GM21381 (cell line): ENCODE measurements around the gene DCDC2C.

Source experiments
- ATAC-seq: cut with Tn5 transposase; IDR thresholded peaks from one replicate; pipeline ENCODE4 v1.9.1; 2021; ENCODE audit warnings: mild to moderate bottlenecking, moderate library complexity; ENCODE audit not compliant: unreplicated experiment

Gene DCDC2C

DNA sequence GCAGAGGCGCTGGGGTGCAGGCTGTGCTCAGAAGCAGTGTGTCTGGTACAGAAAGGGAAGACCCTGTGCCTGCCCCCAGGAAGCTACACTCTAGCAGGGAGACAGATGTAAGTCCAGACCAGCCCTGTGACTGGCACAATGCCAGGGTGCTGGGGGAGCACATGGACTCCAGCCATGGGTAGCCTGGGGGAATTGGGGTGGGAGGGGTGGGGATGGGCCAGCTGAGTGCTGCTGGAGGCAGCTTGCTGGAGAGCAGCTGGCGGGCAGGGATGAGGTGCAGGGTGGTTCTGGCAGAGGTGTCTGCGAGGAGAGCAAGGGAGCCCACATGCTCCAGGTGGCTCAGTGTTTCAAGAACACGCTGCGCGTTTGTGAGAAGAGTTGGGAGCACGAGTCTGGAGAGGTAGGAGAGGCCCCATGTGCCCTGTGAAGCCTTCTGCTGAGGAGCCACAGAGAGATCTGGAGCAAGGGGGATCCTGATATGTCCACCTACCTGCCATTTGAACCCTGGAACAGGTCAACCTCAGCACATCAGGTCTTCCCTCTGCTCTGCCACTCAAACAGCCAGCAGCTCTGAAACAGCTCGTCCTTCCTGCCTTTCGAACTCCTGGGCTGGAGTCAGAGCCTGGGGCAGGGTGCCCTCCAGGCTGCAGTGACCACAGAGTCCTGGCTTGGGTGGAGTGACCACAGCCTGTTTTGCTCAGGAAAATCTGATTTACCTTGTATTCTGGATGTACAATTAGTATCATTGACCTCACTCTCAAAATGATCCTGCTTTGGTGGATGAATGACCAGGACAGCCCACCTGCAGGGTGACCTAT, 30.3 kb upstream of the DCDC2C start:
- ATAC-seq: no peak

DNA sequence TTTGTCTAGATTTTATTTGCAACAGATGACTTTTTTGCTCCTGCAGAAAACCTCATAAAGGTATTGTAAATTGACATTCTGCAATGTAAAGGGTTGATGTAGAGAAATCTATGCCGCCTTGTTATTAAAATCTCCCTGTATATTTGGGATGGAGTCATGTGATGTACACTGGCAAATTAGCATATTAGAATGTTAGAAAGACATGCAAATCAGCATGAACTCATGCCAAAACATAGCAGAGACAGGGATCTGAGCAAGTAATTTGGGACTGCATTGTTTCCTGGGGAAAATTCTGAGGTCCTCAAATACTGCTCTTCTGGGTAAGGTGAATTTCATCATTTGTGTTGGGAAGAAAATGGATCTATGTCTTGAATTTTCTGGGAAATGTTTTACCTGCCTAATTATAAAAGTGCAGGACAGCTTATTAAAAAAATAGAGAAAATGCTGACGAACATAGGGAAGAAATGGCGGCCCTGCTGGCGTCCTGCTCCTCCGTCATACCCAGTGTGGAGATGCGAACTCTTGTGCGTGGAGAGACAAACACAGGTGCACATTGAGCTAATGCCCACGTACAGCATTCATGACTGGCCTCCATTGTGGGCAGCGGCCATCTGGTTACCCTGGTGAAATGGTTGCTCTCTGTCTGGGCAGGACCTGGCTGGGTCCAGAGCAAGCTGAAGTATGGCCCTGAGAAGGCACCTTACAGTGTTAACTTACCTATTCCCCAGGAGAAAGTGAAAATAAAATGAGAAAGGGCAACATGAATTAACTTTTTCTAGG, 29.1 kb upstream of the DCDC2C start:
- no peak for ATAC-seq

DNA sequence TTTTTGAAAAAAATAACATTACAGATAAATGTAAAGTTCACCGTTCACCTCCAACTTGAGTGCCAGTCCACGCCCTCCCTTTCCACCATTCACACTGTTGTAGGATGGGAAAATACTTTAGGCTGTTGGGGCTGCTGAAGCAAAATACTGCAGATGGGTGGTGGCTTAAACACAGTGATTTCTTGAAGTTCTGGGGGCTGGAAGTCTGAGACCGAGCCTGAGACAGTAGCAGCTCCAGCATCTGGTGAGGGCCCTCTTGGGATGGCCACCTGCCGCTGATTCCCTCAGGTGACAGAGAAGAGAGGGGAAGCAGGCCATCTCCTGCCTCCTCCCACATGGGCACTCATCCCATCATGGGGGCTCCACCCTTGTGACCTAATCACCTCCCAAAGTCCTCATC, 27.7 kb upstream of the DCDC2C start:
- ATAC-seq: no peak

DNA sequence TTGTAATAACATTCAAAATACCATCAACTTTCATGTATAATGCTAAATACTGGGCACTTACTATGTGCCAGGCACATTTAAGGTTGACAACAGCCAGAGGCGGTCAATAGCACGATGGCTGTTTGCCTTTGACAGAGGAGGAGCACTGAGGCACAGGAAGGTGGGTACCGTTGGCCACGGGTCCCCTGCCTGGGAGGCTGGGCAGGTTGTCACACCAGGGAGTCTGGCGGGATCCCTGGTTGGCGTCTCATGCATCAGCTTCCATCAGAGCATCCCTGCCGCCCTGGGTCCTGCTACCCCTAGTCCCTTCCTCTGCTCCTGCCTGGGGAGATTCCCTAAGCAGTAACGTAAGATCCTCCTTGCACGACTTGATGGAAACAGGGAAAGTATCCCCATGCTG, 25.9 kb upstream of the DCDC2C start:
- no peak for ATAC-seq

DNA sequence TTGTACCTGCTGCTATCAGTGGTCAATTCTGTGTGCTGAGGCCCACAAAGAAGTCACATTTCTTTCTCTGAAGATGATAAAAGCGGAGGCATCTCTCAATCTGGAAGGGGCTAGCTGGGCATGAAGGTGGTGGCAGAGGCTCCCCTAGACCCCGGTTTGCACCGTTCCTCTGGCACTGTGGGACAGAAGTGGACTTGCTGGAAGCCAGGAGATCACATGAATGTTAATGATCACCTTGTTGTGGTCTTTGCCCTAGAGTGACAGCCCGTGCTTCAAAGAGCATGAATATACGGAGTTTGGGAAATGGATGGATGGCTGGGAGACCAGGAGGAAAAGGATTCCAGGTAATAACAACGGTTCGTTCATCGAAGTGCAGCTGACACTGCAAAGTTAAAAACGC, 25.2 kb upstream of the DCDC2C start:
- ATAC-seq: no peak

DNA sequence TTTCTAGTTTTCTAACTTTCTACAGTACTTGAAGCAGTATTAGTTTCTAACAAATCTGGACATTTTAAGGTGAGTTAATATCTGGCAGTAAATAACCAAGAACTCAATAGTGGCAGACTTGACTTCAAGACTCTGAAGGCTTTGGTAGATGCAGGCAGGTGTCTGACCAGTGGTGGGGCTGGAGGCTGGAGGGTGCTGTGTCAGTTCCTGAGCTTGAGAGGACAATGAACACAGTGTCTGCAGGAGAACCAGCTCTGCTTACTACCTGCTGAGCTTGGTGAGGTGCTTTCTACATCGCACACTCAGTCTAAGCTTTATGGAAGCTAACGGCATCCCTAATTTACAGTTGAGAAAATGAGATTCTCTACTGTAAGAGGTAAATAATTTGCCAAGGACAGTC, 24.2 kb upstream of the DCDC2C start:
- ATAC-seq: no peak

DNA sequence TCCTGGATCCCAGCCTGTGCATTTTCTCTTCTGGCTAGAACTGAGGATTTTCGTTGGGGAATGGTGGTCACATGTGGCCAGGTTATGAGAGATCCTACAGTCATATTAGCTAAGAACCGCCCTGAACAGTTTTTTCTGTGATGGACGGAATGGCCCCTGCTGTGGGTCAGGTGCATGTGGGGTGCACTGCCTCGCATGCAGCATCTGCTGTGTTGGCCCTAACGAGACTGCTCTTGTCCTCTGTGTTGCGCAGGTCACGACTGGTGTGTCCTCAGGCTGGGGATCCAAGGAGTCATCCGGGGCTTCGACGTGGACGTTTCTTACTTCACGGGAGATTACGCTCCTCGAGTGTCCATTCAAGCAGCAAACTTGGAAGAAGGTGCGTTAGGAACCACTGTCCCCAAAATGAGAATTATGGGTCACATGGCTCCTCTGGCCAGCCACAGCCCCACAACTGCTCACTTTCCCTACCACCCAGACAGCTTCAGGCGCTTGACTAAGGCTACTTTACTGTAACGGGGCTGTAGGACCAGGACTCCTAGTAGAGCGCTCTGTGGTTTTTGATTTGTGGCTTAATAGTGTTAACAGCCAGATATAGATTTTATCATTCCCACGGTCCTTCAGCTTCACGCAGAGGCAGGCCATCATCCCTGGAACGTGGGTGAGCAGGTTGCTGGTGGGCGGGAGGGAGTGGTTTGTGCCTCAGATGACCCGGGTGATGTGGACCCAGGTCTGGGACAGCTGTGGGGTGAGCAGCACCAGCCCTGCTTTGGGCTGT, 23.6 kb upstream of the DCDC2C start:
- no peak for ATAC-seq

DNA sequence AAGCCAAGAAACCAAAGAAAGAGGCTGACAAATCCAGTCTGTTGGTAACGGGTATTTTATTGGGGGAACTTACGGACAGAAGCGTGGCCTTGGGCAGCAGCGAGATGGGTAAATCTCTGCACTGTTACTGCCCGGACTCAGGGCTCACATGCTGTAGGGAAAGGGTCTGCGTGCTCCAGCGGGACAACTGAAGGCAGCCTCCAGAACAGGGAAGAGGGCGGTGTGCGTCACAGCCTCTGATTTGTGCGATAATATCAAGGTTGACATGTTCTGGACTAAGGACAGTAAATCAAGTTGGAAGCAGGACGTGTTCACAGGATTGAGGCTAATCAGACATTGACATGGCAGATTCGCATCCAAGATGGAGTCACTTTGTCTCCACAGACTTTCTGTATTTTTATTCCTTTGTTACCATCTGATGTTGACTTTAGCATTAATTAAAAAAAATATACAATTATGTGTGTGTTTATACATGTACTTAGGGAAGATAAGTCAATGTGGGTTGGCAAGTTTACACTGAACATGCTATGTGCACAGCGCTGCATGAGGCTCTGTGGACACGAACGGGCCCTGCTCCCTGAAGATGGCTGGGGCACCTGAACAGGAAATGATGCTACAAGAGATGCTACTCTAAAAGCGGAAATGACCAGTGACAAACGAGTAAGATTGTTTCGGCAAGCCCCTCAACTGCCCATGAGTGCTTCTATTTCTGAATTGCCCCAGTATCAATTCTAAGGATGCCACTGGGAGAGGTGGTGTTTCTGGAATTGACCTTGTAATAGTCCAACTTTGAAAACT, 22.6 kb upstream of the DCDC2C start:
- no peak for ATAC-seq

DNA sequence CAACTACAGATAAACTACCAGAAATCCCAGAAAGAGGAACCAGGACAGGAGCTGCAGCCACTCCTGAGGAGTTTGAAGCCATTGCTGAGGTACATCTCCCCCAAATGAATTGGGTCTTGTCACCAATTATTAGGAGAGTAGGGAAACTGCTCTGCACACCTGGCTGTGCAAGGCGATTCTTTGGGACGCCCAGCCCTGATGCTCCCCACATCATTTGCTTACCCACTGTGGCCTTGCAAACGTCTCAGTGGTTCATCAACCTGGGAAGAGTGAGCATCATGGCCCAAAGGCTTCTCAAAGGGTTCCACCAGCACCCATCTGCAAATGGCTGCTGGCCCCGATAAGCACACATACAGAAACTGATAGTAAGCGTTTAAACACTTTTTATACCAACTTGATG, 21.8 kb upstream of the DCDC2C start:
- ATAC-seq: no peak

DNA sequence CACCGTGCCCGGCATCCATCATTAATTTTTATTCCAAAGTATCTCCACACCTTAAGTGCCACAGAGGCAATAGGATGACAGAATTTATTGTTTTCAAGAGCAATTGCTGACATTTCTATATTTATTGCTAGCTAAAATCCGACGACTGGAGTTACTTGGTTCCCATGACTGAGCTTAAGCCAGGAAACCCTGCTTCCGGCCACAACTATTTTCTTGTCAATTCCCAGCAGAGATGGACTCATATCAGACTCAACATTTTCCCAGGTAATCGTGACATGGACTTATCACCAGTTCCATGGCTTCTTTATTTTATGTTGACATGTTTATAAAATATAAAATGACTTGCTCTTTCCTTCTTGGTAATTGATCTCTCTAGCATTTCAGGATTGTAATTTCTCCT, 20.6 kb upstream of the DCDC2C start:
- no peak for ATAC-seq

DNA sequence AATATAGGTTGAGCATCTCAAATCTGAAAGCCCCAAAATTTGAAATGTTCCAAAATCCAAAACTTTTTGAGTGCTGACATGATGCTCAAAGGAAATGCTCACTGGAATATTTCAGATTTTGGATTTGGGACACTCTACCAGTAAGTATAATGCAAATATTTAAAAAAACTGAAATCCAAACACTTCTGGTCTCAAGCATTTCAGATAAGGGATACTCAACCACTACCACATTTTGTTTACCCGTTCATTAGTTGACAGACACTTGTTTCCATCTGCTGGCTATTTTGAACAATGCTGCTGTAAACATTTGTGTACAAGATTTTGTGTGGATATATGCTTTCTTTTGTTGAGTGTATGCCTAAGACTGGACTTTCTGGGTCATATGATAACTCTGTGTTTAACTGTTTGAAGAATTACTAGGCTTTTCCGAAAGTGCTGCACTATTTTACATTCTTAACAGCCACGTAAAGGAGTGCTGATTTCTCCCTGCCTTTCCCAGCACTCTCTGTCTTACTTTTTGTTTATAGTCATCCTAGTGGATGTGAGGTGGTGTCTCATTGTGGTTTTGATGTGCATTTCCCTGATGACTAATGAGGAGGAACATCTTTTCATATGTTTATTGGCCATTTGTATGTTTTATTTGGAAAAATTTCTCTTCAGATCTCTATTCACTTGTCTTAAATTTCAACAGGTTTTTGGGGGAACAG, 19.5 kb upstream of the DCDC2C start:
- no peak for ATAC-seq

DNA sequence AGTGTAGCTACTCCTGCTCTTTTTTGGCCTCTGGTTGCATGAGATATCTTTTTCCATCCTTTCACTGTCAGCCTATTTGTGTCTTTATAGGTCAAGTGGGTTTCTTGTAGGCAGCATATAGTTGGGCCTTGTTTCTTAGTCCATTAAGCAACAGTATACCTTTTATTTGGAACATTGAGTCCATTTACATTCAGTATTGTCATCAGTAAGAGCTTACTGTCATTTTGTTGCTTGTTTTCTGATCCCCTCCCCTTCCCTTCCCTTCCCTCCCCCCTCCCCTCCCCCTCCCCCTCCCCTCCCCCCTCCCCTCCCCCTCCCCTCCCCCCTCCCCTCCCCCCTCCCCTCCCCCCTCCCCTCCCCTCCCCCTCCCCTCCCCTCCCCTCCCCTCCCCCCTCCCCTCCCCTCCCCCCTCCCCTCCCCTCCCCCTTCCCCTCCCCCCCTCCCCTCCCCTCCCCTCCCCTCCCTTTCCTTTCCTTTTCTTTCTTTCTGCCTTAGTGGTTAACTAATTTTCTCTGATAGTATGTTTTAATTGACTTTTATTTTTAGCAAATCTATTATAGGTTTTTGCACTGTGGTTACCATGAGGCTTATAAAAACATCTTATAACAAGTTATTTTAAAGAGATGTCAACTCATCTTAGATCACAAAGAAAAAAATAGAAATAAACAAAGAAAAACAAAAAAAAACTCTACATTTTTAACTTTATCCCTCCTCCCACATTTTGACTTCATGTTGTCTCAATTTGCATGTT, 13.2 kb upstream of the DCDC2C start:
- ATAC-seq: no peak

DNA sequence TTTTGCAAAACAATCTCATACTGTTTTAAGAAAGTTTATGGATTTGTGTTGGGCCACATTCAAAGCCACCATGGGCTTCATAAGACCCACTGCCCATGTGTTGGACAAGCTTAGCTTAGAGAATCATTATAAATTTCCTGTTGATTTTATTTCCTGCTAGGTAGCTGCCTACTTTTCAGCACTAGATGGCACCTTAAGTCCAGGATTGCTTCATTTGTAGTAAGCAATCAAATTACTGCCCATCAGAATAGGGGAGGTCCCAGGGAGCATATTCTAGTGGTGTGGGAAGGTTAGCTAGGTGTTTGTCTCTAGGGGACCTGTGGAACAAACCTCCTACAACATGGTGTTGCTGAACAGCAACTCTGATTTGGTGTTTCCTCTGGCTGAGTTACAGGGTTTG, 11.0 kb upstream of the DCDC2C start:
- no peak for ATAC-seq

DNA sequence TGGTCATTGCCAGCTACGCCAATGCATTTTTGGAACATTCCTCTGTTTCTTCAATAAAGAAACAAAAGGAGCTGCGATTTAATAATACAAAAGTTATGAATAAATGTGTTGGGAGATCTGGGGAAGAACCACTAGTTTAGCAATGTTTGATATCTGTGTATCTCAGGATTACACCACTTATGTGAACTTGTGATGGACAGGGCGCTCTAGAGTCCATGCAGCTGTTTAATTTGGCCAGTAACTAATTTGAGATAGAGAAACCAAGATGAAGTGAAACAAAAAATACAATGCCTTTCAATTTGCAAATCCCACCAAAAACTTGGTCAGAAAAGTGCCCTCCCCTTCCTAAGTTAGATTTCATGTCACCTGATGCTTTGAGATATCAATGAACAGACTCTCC, 6.8 kb upstream of the DCDC2C start:
- no peak for ATAC-seq

DNA sequence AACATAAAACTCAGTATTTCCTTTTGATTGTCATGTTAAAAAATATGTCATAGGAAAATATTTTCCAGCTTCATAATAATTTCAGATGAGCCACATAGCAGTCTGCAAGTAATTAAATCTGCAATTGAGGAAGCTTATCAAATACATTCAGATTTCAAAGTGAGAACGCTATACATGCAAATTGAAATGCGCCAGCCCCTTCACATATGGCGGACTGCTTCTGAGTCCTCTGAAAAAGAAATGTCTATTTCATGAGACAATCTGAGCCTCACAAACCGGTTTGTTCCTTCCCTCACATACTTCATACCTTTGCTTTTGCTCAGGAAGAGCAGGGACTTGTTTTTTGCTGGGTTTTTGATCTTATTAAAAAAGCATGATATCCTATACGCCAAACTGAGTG, 2.3 kb upstream of the DCDC2C start:
- no peak for ATAC-seq

DNA sequence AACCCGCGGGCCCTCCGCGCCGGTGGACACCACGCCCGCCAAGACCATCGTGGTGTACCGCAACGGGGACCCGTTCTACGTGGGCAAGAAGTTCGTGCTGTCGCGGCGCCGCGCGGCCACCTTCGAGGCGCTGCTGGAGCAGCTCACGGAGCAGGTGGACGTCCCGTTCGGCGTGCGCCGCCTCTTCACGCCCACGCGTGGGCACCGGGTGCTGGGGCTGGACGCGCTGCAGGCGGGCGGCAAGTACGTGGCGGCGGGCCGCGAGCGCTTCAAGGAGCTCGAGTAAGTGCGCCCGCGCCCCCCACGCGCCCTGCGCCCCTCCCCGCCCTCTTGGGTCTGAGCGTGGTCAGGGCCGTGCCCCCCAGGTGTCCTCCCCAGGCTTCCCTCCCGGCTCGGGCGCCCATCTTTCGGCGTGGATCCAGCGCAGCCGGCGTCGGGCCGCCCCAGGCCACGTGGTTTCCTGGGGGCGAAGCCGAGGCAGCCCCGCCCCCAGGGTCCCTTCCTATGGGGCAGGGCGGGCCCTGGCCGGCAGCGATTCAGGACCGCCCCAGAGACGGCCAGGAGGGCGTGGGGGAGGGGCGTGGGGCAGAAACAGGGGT, 481 bp downstream of the DCDC2C start:
- ATAC-seq: no peak

DNA sequence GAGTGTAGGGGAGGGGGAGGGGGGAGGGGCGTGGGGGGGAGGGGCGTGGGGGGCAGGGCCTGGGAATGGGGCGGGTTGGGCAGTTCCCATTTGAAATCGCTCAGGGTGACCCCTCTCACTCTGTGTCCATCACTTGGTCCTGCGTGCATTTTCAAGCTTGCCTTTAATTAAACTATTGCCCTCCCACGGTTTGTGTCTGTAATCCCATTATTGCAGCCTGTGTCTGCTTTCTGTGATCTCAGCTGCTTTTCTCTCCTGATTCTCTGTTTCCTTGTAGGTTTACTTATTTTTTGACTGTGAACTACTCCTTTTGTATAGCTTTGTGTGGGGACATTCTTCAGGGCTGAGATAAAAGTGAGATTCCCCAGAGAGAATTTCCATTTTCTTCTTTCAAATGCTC, 1.3 kb downstream of the DCDC2C start:
- ATAC-seq: no peak

DNA sequence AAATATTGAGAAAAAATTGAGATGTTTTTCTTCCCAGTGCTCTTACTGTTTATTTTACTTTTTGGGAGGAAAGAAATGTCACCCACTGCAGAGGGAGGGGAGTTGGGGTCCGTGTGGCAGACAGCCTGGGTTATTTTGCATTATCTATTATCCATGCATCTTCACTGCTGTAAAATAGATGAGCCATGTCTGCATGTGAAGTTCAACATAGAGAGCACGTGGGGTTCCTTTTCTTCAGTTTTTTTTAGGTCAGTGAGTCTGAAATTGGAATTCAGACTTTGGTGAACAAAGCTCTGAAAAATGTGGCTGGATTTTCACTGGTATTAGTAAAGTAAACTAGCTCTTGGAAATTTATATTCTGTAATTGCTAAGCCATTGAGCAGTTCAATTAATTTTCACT, 2.4 kb downstream of the DCDC2C start:
- ATAC-seq: no peak

DNA sequence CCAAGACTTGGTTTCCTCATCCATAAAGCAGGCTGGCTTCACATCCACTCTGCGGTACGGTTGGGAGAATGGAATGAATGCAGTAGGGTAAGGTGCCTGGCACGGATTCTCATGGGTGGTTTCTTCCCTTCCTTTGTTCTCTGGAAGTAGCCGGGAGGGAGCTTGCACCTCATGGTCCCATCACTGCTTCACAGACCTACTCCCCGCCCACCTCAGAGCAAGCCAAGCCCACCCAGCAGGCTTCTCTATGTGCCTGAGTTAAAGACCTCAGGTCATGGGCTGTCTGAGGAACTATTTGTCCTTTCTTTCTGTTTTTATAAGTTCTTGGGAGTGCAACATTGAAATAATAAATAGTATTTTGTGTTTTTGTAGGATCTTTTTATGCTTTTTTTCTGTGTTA, 3.5 kb downstream of the DCDC2C start:
- ATAC-seq: no peak
